SK-N-SH treated with all-trans-retinoic acid at 6 μM for 48 hours (cell line): Measurements from ENCODE around the gene VPS35.

ENCODE experiments used
- ARNTL ChIP-seq: fragments of 450-650 bp; formaldehyde crosslinking; IDR thresholded peaks from 2 replicates; pipeline ENCODE4 v1.5.0; 2020; ENCODE audit warnings: low read depth, mild to moderate bottlenecking, moderate library complexity, borderline replicate concordance
- GLIS3 ChIP-seq: fragments of 250-450 bp; sonication (Bioruptor Pico); IDR thresholded peaks from 2 replicates; pipeline ENCODE4 v1.5.0; 2020; ENCODE audit warnings: mild to moderate bottlenecking, moderate library complexity
- TCF4 ChIP-seq: fragments of 250-450 bp; sonication (Bioruptor Pico); IDR thresholded peaks from 2 replicates; pipeline ENCODE4 v1.8.0; 2021; ENCODE audit warnings: mild to moderate bottlenecking, moderate library complexity, borderline replicate concordance
- ZC3H10 ChIP-seq: fragments of 250-450 bp; sonication (Bioruptor Pico); IDR thresholded peaks from 2 replicates; pipeline ENCODE4 v1.5.1; 2021; ENCODE audit warnings: mild to moderate bottlenecking, moderate library complexity
- ZFP3 ChIP-seq: fragments of 250-450 bp; sonication (Bioruptor Pico); IDR thresholded peaks from 2 replicates; pipeline ENCODE4 v1.5.0; 2020; ENCODE audit warnings: mild to moderate bottlenecking, moderate library complexity
- TF ChIP-seq, protein P1 (sequence below): fragments of 250-450 bp; sonication (Bioruptor Pico); IDR thresholded peaks from 2 replicates; pipeline ENCODE4 v1.8.0; 2021; ENCODE audit warnings: low read depth, mild to moderate bottlenecking, moderate library complexity, borderline replicate concordance

DNA sequence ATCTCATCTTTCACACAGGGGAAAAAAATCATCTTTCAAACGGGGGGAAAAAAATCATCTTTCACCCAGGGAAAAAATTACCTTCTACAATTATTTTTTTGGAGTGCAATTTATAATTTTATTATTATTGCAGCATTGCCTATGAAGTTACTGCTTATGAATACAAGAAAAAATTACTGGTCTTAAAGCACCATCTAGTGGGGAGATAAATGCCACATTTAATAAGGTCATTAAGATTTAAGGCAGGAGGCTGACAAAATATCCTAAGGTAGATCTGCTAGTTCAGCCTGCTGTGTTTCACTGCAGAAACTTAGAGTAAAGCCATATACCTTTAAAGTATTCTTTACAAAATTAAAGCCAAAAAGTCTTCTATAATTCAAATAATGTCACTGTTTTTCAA is 81.4 kb downstream of the VPS35 start:
- TF ChIP-seq GLIS3 (CRISPR knock-in tag) (no peak), ARNTL (CRISPR knock-in tag) (no peak), ZFP3 (CRISPR knock-in tag) (no peak), ZC3H10 (CRISPR knock-in tag) (no peak), TCF4 (no peak)
- TF ChIP-seq, protein P1, sequence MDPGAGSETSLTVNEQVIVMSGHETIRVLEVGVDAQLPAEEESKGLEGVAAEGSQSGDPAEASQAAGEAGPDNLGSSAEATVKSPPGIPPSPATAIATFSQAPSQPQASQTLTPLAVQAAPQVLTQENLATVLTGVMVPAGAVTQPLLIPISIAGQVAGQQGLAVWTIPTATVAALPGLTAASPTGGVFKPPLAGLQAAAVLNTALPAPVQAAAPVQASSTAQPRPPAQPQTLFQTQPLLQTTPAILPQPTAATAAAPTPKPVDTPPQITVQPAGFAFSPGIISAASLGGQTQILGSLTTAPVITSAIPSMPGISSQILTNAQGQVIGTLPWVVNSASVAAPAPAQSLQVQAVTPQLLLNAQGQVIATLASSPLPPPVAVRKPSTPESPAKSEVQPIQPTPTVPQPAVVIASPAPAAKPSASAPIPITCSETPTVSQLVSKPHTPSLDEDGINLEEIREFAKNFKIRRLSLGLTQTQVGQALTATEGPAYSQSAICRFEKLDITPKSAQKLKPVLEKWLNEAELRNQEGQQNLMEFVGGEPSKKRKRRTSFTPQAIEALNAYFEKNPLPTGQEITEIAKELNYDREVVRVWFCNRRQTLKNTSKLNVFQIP (CRISPR knock-in tag), result no peak
